GM23338 (cell line): Measurements from ENCODE around the gene IL1RL1. TPM values are rescaled to one million over a fixed set of nuclear protein-coding genes. Genes with fewer than 3 reads are reported as not detected.

Experiments
- ATAC-seq: fragments of 200-7000 bp; cut with Tn5 transposase; 3 replicates; pipeline ENCODE4 v1.9.1; 2020
- DNase-seq: peaks from one replicate; pipeline ENCODE4 v3.0.0-alpha.2; 2015; ENCODE audit warnings: low spot score
- H2AFZ ChIP-seq: fragments of 200-600 bp; sonication (generic); 2 replicates; pipeline ENCODE4 v1.8.0; 2016; ENCODE audit warnings: antibody characterized with exemption, mild to moderate bottlenecking, moderate library complexity
- H3F3A ChIP-seq: fragments of 200-600 bp; sonication (generic); replicated peaks from 2 replicates; pipeline ENCODE4 v1.8.0; 2017; ENCODE audit warnings: antibody characterized with exemption, mixed run types, low read depth
- H3K27ac ChIP-seq: fragments of 200-600 bp; sonication (generic); 2 replicates; pipeline ENCODE4 v1.6.1; 2016; ENCODE audit warnings: low read depth
- H3K27me3 ChIP-seq: fragments of 200-600 bp; sonication (generic); 2 replicates; pipeline ENCODE4 v1.8.0; 2016; ENCODE audit warnings: mild to moderate bottlenecking, mixed run types, moderate library complexity; ENCODE audit not compliant: insufficient read depth
- H3K36me3 ChIP-seq: fragments of 200-600 bp; sonication (generic); 2 replicates; pipeline ENCODE4 v1.8.0; 2016; ENCODE audit warnings: mild to moderate bottlenecking; ENCODE audit not compliant: insufficient read depth
- H3K4me1 ChIP-seq: fragments of 200-600 bp; sonication (generic); 2 replicates; pipeline ENCODE4 v1.8.0; 2016; ENCODE audit warnings: mild to moderate bottlenecking, moderate library complexity; ENCODE audit not compliant: insufficient read depth
- H3K4me2 ChIP-seq: fragments of 200-600 bp; sonication (generic); 2 replicates; pipeline ENCODE4 v1.7.1; 2017; ENCODE audit warnings: mixed run types
- H3K4me3 ChIP-seq: fragments of 200-600 bp; sonication (generic); 2 replicates; pipeline ENCODE4 v1.6.1; 2016; ENCODE audit warnings: mixed run types
- H3K79me2 ChIP-seq: fragments of 200-600 bp; sonication (generic); replicated peaks from 2 replicates; pipeline ENCODE4 v1.8.0; 2017; ENCODE audit warnings: mild to moderate bottlenecking; ENCODE audit not compliant: insufficient read depth
- H3K9me2 ChIP-seq: fragments of 200-600 bp; sonication (generic); 2 replicates; pipeline ENCODE4 v1.8.0; 2017; ENCODE audit not compliant: insufficient read depth
- H4K20me1 ChIP-seq: fragments of 200-600 bp; sonication (generic); replicated peaks from 2 replicates; pipeline ENCODE4 v1.8.0; 2017; ENCODE audit warnings: mild to moderate bottlenecking; ENCODE audit not compliant: insufficient read depth
- H3K27ac Mint-ChIP-seq: 2 replicates; pipeline ENCODE4 v1.8.0; 2020; ENCODE audit warnings: inconsistent platforms, mild to moderate bottlenecking, moderate library complexity, mixed read lengths
- H3K27me3 Mint-ChIP-seq: 3 replicates; pipeline ENCODE4 v1.8.0; 2022; ENCODE audit warnings: low read depth, mild to moderate bottlenecking, moderate library complexity, mixed read lengths, inconsistent platforms; ENCODE audit not compliant: insufficient read depth, poor library complexity
- H3K36me3 Mint-ChIP-seq: 3 replicates; pipeline ENCODE4 v1.8.0; 2021; ENCODE audit warnings: low read depth, mild to moderate bottlenecking, inconsistent platforms, moderate library complexity, mixed read lengths
- H3K4me1 Mint-ChIP-seq: 3 replicates; pipeline ENCODE4 v1.8.0; 2020; ENCODE audit warnings: mild to moderate bottlenecking, inconsistent platforms, mixed read lengths
- H3K4me3 Mint-ChIP-seq: 3 replicates; pipeline ENCODE4 v1.8.0; 2021; ENCODE audit warnings: moderate library complexity, mild to moderate bottlenecking, inconsistent platforms, mixed read lengths
- H3K9me3 Mint-ChIP-seq: 3 replicates; pipeline ENCODE4 v1.8.0; 2020; ENCODE audit warnings: moderate library complexity, mild to moderate bottlenecking, inconsistent platforms, mixed read lengths
- CREB1 ChIP-seq: fragments of 250-450 bp; sonication (Bioruptor Pico); IDR thresholded peaks from 2 replicates; pipeline ENCODE4 v1.5.0; 2020; ENCODE audit warnings: low read depth, mild to moderate bottlenecking, moderate library complexity
- EZH2 ChIP-seq: fragments of 200-600 bp; sonication (generic); IDR thresholded peaks from one replicate; pipeline ENCODE4 v1.8.0; 2017; ENCODE audit warnings: antibody characterized with exemption, mild to moderate bottlenecking, low read depth; ENCODE audit not compliant: unreplicated experiment
- EZH2phosphoT487 ChIP-seq: fragments of 200-600 bp; sonication (generic); IDR thresholded peaks from one replicate; pipeline ENCODE4 v1.8.1; 2018; ENCODE audit warnings: antibody characterized with exemption; ENCODE audit not compliant: unreplicated experiment
- JUNB ChIP-seq: IDR thresholded peaks from one replicate; pipeline ENCODE4 v1.6.1; 2016; ENCODE audit warnings: antibody characterized with exemption; ENCODE audit not compliant: unreplicated experiment
- POLR2AphosphoS5 ChIP-seq: IDR thresholded peaks from 2 replicates; pipeline ENCODE4 v1.6.1; 2016; ENCODE audit warnings: antibody characterized with exemption, low read depth
- STAT1 ChIP-seq: IDR thresholded peaks from one replicate; pipeline ENCODE4 v1.6.1; 2016; ENCODE audit warnings: antibody characterized with exemption; ENCODE audit not compliant: unreplicated experiment
- ZNF114 ChIP-seq: fragments of 250-450 bp; sonication (Bioruptor Pico); IDR thresholded peaks from 2 replicates; pipeline ENCODE4 v1.5.0; 2020; ENCODE audit warnings: mild to moderate bottlenecking, moderate library complexity
- ZNF331 ChIP-seq: fragments of 250-450 bp; sonication (Bioruptor Pico); IDR thresholded peaks from 2 replicates; pipeline ENCODE4 v1.5.0; 2020; ENCODE audit warnings: low read depth, mild to moderate bottlenecking, moderate library complexity
- polyA plus RNA-seq: library from polyadenylated mRNA; unstranded; fragments of >200 nt; fragmentation: Nextera tagmentation; extraction: Ambion mirVana; gene quantifications from 2 replicates; pipeline ENCODE4 v1.2.1, GENCODE V29; 2016
- total RNA-seq: library from RNA; depleted of rRNA; stranded (reverse); fragments of >200 nt; shearing (Covaris generic); gene quantifications from 2 replicates; pipeline ENCODE4 v1.2.3, GENCODE V29; 2014
- TF ChIP-seq, protein P1 (sequence below): fragments of 250-450 bp; sonication (Bioruptor Pico); IDR thresholded peaks from 2 replicates; pipeline ENCODE4 v1.5.0; 2020; ENCODE audit warnings: mild to moderate bottlenecking, moderate library complexity
- TF ChIP-seq, protein P2 (sequence below): IDR thresholded peaks from 2 replicates; pipeline ENCODE4 v1.6.1; 2016; ENCODE audit warnings: antibody characterized with exemption
- TF ChIP-seq, protein P3 (sequence below): IDR thresholded peaks from one replicate; pipeline ENCODE4 v1.6.1; 2018; ENCODE audit warnings: antibody characterized with exemption; ENCODE audit not compliant: unreplicated experiment

Gene IL1RL1
- total and polyA plus RNA-seq, 2 experiments from 2014 or later, result not detected

DNA sequence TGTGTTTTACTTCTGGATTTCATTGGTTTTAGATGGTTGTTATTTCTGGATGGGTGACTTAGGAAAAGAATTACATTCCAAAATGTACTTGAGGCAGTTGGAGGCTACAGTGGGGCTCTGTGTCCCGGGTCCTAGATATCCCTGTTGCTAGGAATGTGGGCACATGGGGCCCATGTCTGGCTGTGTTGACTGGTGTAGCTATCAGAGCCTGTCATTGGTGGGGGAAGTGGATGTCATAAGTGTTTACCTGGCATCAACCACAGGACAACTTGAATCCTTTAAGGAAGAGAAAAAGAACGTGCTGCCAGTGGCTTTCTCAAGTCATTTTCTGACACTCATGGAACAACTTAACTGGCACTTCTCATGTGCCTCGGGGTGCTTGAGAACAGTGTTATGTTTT, 74.6 kb downstream of the IL1RL1 start:
- Histone ChIP-seq H2AFZ (no peak overlapping the region), H3K4me1 (no peaks in the 10 kb centered on the region), H3K36me3 (no peaks in the 10 kb centered on the region), H3K79me2 (no peaks in the 10 kb centered on the region), H3K27ac (no peak overlapping the region), H3F3A (no peaks in the 10 kb centered on the region), H4K20me1 (no peaks in the 10 kb centered on the region), H3K4me3 (no peak overlapping the region), H3K4me2 (no peak overlapping the region), H3K9me2 (0 out of 2 replicates have a peak, but pooled peaks cover 3% of the 10 kb centered on the region), H3K27me3 (no peaks in the 10 kb centered on the region)
- H3K4me3 Mint-ChIP-seq, result no peak overlapping the region
- no peak for DNase-seq
- no peak overlapping the region for H3K27ac Mint-ChIP-seq
- H3K4me1 Mint-ChIP-seq, result no peaks in the 10 kb centered on the region
- TF ChIP-seq, protein P1, sequence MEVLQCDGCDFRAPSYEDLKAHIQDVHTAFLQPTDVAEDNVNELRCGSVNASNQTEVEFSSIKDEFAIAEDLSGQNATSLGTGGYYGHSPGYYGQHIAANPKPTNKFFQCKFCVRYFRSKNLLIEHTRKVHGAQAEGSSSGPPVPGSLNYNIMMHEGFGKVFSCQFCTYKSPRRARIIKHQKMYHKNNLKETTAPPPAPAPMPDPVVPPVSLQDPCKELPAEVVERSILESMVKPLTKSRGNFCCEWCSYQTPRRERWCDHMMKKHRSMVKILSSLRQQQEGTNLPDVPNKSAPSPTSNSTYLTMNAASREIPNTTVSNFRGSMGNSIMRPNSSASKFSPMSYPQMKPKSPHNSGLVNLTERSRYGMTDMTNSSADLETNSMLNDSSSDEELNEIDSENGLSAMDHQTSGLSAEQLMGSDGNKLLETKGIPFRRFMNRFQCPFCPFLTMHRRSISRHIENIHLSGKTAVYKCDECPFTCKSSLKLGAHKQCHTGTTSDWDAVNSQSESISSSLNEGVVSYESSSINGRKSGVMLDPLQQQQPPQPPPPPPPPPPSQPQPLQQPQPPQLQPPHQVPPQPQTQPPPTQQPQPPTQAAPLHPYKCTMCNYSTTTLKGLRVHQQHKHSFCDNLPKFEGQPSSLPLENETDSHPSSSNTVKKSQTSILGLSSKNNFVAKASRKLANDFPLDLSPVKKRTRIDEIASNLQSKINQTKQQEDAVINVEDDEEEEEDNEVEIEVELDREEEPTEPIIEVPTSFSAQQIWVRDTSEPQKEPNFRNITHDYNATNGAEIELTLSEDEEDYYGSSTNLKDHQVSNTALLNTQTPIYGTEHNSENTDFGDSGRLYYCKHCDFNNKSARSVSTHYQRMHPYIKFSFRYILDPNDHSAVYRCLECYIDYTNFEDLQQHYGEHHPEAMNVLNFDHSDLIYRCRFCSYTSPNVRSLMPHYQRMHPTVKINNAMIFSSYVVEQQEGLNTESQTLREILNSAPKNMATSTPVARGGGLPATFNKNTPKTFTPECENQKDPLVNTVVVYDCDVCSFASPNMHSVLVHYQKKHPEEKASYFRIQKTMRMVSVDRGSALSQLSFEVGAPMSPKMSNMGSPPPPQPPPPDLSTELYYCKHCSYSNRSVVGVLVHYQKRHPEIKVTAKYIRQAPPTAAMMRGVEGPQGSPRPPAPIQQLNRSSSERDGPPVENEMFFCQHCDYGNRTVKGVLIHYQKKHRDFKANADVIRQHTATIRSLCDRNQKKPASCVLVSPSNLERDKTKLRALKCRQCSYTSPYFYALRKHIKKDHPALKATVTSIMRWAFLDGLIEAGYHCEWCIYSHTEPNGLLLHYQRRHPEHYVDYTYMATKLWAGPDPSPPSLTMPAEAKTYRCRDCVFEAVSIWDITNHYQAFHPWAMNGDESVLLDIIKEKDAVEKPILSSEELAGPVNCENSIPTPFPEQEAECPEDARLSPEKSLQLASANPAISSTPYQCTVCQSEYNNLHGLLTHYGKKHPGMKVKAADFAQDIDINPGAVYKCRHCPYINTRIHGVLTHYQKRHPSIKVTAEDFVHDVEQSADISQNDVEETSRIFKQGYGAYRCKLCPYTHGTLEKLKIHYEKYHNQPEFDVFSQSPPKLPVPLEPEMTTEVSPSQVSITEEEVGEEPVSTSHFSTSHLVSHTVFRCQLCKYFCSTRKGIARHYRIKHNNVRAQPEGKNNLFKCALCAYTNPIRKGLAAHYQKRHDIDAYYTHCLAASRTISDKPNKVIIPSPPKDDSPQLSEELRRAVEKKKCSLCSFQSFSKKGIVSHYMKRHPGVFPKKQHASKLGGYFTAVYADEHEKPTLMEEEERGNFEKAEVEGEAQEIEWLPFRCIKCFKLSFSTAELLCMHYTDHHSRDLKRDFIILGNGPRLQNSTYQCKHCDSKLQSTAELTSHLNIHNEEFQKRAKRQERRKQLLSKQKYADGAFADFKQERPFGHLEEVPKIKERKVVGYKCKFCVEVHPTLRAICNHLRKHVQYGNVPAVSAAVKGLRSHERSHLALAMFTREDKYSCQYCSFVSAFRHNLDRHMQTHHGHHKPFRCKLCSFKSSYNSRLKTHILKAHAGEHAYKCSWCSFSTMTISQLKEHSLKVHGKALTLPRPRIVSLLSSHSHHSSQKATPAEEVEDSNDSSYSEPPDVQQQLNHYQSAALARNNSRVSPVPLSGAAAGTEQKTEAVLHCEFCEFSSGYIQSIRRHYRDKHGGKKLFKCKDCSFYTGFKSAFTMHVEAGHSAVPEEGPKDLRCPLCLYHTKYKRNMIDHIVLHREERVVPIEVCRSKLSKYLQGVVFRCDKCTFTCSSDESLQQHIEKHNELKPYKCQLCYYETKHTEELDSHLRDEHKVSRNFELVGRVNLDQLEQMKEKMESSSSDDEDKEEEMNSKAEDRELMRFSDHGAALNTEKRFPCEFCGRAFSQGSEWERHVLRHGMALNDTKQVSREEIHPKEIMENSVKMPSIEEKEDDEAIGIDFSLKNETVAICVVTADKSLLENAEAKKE, result no peak
- TF ChIP-seq EZH2phosphoT487, result no peak
- TF ChIP-seq ZNF331 (CRISPR knock-in tag), result no peak
- no peak for TF ChIP-seq CREB1 (CRISPR knock-in tag)
- TF ChIP-seq JUNB, result no peak
- peaks cover 35% of the 10 kb centered on the region for H3K9me3 Mint-ChIP-seq
- ATAC-seq, result no peak
- no peaks in the 10 kb centered on the region for H3K27me3 Mint-ChIP-seq
- H3K36me3 Mint-ChIP-seq, result peaks cover 8% of the 10 kb centered on the region

DNA sequence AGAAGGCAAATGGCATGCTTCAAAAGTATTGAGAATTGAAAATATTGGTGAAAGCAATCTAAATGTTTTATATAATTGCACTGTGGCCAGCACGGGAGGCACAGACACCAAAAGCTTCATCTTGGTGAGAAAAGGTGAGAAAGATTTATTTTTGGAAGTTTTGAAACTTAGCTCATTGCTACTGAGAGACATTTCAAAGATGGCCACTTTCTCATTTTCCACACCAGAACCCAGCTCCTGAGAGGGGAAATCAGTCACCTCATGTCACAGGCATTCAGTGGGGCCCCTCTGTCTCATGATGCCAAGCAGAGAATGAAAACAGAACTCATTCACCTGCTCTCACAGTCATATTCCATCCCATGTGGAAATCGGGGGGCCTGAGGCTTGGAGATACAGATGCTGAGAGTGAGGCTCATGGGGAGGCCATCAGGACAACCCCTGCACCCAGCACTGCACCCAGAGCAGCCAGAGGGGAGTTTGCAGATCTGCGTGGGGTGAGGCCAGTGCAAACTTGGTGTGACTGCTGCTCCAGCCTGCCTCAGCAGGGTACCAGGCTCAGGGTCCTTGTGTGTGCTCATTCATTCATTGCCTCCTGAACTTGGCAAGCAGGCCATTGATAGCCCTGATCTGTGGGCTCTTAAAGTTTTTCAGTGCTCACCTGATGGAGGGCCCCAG, 75.6 kb downstream of the IL1RL1 start:
- Mint-ChIP-seq H3K27me3 (no peaks in the 10 kb centered on the region), H3K27ac (no peak overlapping the region), H3K4me3 (no peak overlapping the region), H3K9me3 (peaks cover 26% of the 10 kb centered on the region), H3K4me1 (no peaks in the 10 kb centered on the region), H3K36me3 (peaks cover 8% of the 10 kb centered on the region)
- H3K36me3 ChIP-seq, result no peaks in the 10 kb centered on the region
- 0 out of 2 replicates have a peak, but pooled peaks cover 3% of the 10 kb centered on the region for H3K9me2 ChIP-seq
- no peaks in the 10 kb centered on the region for H3K79me2 ChIP-seq
- H2AFZ ChIP-seq, result no peak overlapping the region
- no peaks in the 10 kb centered on the region for H3F3A ChIP-seq
- H3K4me3 ChIP-seq, result no peak overlapping the region
- ATAC-seq, result no peak
- no peak overlapping the region for H3K4me2 ChIP-seq
- H4K20me1 ChIP-seq, result no peaks in the 10 kb centered on the region
- DNase-seq, result no peak
- no peaks in the 10 kb centered on the region for H3K27me3 ChIP-seq
- no peaks in the 10 kb centered on the region for H3K4me1 ChIP-seq
- no peak overlapping the region for H3K27ac ChIP-seq
- TF ChIP-seq STAT1 (no peak), EZH2 (no peak), ZNF331 (CRISPR knock-in tag) (no peak), POLR2AphosphoS5 (no peak), JUNB (no peak), ZNF114 (no peak)
- TF ChIP-seq, protein P2, sequence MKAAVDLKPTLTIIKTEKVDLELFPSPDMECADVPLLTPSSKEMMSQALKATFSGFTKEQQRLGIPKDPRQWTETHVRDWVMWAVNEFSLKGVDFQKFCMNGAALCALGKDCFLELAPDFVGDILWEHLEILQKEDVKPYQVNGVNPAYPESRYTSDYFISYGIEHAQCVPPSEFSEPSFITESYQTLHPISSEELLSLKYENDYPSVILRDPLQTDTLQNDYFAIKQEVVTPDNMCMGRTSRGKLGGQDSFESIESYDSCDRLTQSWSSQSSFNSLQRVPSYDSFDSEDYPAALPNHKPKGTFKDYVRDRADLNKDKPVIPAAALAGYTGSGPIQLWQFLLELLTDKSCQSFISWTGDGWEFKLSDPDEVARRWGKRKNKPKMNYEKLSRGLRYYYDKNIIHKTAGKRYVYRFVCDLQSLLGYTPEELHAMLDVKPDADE, result no peak
- TF ChIP-seq, protein P3, sequence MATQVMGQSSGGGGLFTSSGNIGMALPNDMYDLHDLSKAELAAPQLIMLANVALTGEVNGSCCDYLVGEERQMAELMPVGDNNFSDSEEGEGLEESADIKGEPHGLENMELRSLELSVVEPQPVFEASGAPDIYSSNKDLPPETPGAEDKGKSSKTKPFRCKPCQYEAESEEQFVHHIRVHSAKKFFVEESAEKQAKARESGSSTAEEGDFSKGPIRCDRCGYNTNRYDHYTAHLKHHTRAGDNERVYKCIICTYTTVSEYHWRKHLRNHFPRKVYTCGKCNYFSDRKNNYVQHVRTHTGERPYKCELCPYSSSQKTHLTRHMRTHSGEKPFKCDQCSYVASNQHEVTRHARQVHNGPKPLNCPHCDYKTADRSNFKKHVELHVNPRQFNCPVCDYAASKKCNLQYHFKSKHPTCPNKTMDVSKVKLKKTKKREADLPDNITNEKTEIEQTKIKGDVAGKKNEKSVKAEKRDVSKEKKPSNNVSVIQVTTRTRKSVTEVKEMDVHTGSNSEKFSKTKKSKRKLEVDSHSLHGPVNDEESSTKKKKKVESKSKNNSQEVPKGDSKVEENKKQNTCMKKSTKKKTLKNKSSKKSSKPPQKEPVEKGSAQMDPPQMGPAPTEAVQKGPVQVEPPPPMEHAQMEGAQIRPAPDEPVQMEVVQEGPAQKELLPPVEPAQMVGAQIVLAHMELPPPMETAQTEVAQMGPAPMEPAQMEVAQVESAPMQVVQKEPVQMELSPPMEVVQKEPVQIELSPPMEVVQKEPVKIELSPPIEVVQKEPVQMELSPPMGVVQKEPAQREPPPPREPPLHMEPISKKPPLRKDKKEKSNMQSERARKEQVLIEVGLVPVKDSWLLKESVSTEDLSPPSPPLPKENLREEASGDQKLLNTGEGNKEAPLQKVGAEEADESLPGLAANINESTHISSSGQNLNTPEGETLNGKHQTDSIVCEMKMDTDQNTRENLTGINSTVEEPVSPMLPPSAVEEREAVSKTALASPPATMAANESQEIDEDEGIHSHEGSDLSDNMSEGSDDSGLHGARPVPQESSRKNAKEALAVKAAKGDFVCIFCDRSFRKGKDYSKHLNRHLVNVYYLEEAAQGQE, result no peak
